ENCODE results near the gene DMAC2L. TPM values are rescaled to one million over a fixed set of nuclear protein-coding genes. Genes with fewer than 3 reads are reported as not detected.

Gene DMAC2L
- total RNA-seq, 1 experiment from 2014 or later, result 8.9 TPM

GRCh38 chr14:50311337-50311971, 670 bp upstream of the DMAC2L start:
- Histone ChIP-seq H3K9ac (ENCODE audit: low read length) (peak overlapping the region; percentile 76), H3K79me2 (ENCODE audit: insufficient read depth, low read length) (peaks cover 54% of the 10 kb centered on the region), H3K36me3 (ENCODE audit: control insufficient read depth in 1 of 2, insufficient read depth in 2 of 2, low read length in 2 of 2) (no peaks in the 10 kb centered on the region; a peak in 1 of 4 replicates), H3K27me3 (ENCODE audit: insufficient read depth, low read length) (no peaks in the 10 kb centered on the region), H3K9me3 (ENCODE audit: control insufficient read depth in 1 of 2, insufficient read depth in 1 of 2, low read depth in 1 of 2, low read length in 2 of 2) (0 out of 4 replicates have a peak, but pooled peaks cover 0 to 3% of the 10 kb centered on the region in 2 experiments), H3K9me2 (ENCODE audit: insufficient read depth) (no peaks in the 10 kb centered on the region), H3K4me2 (ENCODE audit: low read length) (peak overlapping the region; percentile 85), H3K4me3 (replicated peaks in 1 of 2; ENCODE audit: low read depth in 1 of 2, low read length in 2 of 2) (peak overlapping the region; percentile 76 to 87), H3K27ac (ENCODE audit: low read depth, low read length) (peak overlapping the region; percentile 84), H4K20me1 (ENCODE audit: insufficient read depth) (no peaks in the 10 kb centered on the region), H3K4me1 (ENCODE audit: control insufficient read depth in 1 of 2, insufficient read depth in 2 of 2, low read length in 2 of 2) (peaks cover 0 to 27% of the 10 kb centered on the region in 2 experiments; a peak in 3 of 4 replicates), H2AFZ (ENCODE audit: low read depth, low read length, poor library complexity, severe bottlenecking) (peak overlapping the region; percentile 36)
- RAD21 ChIA-PET (ENCODE audit: low non-redundant PET in 1 of 2, low total read pairs in 2 of 2, uncharacterized antibody in 2 of 2, unreplicated experiment in 2 of 2), result no interaction called here
- DNase-seq (ENCODE audit: low read depth, low spot score), result no peak
- BruUV-seq (replicated peaks), result TSS peak; percentile 84
- no peak for ATAC-seq
- intact Hi-C loops (cut with micrococcal nuclease), result loop anchor here (10.0 kb wide), 1 partner anchor 447 kb away; no protein-coding TSS in a partner anchor
- TF ChIP-seq SRF (IDR thresholded peaks at IDR 0.05; ENCODE audit: low read depth), result no peak
- TF ChIP-seq CTCF (IDR thresholded peaks at IDR 0.05 in 2 of 3, conservative IDR thresholded peaks at IDR 0.05 in 1 of 3; ENCODE audit: borderline replicate concordance in 1 of 3, insufficient read depth in 1 of 3, low read depth in 2 of 3, low read length in 2 of 3), result peak in 2 of 3 experiments; percentile 54 to 69; a peak in 4 of 6 replicates
- no peak for TF ChIP-seq POLR2AphosphoS5 (IDR thresholded peaks at IDR 0.05; ENCODE audit: low read depth, low read length)
- TF ChIP-seq YY1 (IDR thresholded peaks at IDR 0.05; ENCODE audit: extremely low read depth, insufficient replicate concordance, low read depth, low read length), result no peak
- no peak for TF ChIP-seq REST (IDR thresholded peaks at IDR 0.05; ENCODE audit: low read depth)
- POLR2A ChIA-PET, result interaction anchor here (0.8 to 1.6 kb wide), 3 partner anchors 10 to 725 kb away, joined by 3 to 7 read pairs (median 3); partner anchors contain the start of gene RPS29
- CTCF ChIA-PET, result interaction anchor here (1.5 kb wide), 1 partner anchor 9 kb away, joined by 8 read pairs; no protein-coding TSS in a partner anchor
